Measurements from ENCODE around the gene CD226.

DNA sequence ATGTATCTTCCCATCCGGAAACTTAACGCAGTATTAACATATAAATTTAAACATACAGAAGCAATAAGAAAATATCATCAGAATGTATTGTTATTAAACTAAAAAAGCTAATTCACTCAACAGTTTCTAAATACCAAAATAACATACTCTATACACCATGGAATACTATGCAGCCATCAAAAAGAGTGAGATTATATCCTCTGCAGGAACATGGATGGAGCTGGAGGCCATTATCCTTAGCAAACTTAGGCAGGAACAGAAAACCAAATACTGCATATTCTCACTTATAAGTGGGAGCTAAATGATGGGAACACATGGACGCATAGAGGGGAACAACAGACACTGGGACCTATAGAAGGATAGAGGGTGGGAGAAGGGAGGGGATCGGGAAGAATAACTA is 127.1 kb downstream of the CD226 start:
- TF ChIP-seq, protein P1, sequence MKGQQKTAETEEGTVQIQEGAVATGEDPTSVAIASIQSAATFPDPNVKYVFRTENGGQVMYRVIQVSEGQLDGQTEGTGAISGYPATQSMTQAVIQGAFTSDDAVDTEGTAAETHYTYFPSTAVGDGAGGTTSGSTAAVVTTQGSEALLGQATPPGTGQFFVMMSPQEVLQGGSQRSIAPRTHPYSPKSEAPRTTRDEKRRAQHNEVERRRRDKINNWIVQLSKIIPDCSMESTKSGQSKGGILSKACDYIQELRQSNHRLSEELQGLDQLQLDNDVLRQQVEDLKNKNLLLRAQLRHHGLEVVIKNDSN (IDR thresholded peaks at IDR 0.05; ENCODE audit: borderline replicate concordance, extremely low read length, insufficient read depth, low read depth, low read length) = no peak
- TF ChIP-seq, protein P2, sequence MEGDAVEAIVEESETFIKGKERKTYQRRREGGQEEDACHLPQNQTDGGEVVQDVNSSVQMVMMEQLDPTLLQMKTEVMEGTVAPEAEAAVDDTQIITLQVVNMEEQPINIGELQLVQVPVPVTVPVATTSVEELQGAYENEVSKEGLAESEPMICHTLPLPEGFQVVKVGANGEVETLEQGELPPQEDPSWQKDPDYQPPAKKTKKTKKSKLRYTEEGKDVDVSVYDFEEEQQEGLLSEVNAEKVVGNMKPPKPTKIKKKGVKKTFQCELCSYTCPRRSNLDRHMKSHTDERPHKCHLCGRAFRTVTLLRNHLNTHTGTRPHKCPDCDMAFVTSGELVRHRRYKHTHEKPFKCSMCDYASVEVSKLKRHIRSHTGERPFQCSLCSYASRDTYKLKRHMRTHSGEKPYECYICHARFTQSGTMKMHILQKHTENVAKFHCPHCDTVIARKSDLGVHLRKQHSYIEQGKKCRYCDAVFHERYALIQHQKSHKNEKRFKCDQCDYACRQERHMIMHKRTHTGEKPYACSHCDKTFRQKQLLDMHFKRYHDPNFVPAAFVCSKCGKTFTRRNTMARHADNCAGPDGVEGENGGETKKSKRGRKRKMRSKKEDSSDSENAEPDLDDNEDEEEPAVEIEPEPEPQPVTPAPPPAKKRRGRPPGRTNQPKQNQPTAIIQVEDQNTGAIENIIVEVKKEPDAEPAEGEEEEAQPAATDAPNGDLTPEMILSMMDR (IDR thresholded peaks at IDR 0.05 in 2 of 3, conservative IDR thresholded peaks at IDR 0.05 in 1 of 3; ENCODE audit: control insufficient read depth in 2 of 3, extremely low read depth in 1 of 3, insufficient read depth in 1 of 3, low read depth in 3 of 3, low read length in 3 of 3) = no peak
- TF ChIP-seq TAF1 (IDR thresholded peaks at IDR 0.05; ENCODE audit: borderline replicate concordance, low read depth, low read length) (no peak), SIN3A (IDR thresholded peaks at IDR 0.05; ENCODE audit: low read depth, low read length) (no peak), EP300 (IDR thresholded peaks at IDR 0.05; ENCODE audit: borderline replicate concordance in 1 of 2, control insufficient read depth in 1 of 2, low read depth in 2 of 2, low read length in 2 of 2) (no peak), NFYB (IDR thresholded peaks at IDR 0.05; ENCODE audit: insufficient read depth, low read depth, low read length) (no peak), IKZF2 (IDR thresholded peaks at IDR 0.05) (no peak), POLR2AphosphoS5 (IDR thresholded peaks at IDR 0.05; ENCODE audit: low read length) (no peak), NR2C2 (IDR thresholded peaks at IDR 0.05; ENCODE audit: borderline replicate concordance, control insufficient read depth, insufficient read length, low read depth) (no peak), NR2F1 (conservative IDR thresholded peaks at IDR 0.05) (no peak), POLR2A (IDR thresholded peaks at IDR 0.05; ENCODE audit: low read depth, low read length) (no peak), EZH2 (IDR thresholded peaks at IDR 0.05; ENCODE audit: borderline replicate concordance, control insufficient read depth, low read depth, low read length) (no peak)
- TF ChIP-seq, protein P3, sequence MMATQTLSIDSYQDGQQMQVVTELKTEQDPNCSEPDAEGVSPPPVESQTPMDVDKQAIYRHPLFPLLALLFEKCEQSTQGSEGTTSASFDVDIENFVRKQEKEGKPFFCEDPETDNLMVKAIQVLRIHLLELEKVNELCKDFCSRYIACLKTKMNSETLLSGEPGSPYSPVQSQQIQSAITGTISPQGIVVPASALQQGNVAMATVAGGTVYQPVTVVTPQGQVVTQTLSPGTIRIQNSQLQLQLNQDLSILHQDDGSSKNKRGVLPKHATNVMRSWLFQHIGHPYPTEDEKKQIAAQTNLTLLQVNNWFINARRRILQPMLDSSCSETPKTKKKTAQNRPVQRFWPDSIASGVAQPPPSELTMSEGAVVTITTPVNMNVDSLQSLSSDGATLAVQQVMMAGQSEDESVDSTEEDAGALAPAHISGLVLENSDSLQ (IDR thresholded peaks at IDR 0.05) = no peak
- TF ChIP-seq, protein P4, sequence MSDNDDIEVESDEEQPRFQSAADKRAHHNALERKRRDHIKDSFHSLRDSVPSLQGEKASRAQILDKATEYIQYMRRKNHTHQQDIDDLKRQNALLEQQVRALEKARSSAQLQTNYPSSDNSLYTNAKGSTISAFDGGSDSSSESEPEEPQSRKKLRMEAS (IDR thresholded peaks at IDR 0.05; ENCODE audit: low read depth, low read length) = no peak
